Measurements from ENCODE around the gene UBR4.
"Not testable (repeated sequence)": the region's sequence is repeated elsewhere in the genome, so short reads cannot be mapped to it uniquely, and the experiment has no call there.

Gene UBR4

DNA sequence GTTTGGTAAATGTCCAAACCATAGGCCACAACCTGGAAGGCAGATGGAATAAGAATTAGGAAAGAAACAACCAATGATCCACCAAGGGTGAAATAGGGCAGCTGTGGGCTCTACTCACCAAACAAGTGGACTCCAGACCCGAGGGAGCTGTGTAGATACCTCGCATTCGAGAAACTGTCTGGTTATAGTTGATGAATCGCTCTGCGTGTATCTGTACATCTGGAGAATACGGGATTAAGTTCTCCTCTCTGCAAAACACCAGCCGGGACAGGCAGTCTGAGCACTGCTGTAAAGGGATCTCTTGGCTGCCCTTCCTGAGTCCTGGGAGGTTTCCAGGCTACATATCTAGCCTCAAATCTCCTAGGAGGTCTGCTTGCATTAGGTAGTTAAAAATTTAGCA lies 9.4 kb upstream of the UBR4 start:
- no peak for DNase-seq

DNA sequence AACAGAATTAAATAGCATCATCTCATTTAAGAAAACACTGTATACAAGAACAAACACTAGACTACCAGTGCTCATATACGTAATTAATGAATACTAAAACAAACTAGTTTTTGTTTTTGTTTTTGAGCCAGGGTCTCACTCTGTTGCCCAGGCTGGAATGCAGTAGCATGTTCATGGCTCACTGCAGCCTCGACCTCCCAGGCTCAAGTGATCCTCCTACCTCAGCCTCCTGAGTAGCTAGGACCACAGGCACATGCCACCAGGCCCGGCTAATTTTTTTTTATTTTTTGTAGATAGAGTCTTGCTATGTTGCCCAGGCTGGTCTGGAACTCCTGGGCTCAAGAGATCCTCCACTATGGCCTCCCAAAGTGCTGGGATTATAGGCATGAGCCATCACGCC lies 6.5 kb upstream of the UBR4 start:
- DNase-seq: not testable (repeated sequence)

DNA sequence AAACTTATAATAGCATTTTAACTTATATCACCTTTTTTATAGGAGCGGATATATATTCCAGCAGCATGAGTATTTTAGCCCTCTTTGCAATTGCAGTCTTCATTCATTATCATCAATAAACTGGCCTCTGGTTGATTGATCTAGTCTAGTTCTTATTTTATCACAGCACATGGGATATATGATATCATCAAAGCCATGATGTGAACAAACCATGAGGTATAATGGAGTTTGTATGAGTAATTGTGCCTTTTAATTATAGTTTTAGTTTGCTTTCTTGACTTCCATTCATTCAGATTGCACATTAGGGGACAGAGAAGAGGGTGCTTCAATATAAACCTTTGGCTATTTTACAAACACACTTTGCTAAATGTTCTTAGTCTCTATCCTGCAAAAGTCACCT lies 3.5 kb upstream of the UBR4 start:
- DNase-seq: no peak

GRCh38 chr1:19212167-19212566 lies 2.1 kb upstream of the UBR4 start:
- DNase-seq: no peak

DNA sequence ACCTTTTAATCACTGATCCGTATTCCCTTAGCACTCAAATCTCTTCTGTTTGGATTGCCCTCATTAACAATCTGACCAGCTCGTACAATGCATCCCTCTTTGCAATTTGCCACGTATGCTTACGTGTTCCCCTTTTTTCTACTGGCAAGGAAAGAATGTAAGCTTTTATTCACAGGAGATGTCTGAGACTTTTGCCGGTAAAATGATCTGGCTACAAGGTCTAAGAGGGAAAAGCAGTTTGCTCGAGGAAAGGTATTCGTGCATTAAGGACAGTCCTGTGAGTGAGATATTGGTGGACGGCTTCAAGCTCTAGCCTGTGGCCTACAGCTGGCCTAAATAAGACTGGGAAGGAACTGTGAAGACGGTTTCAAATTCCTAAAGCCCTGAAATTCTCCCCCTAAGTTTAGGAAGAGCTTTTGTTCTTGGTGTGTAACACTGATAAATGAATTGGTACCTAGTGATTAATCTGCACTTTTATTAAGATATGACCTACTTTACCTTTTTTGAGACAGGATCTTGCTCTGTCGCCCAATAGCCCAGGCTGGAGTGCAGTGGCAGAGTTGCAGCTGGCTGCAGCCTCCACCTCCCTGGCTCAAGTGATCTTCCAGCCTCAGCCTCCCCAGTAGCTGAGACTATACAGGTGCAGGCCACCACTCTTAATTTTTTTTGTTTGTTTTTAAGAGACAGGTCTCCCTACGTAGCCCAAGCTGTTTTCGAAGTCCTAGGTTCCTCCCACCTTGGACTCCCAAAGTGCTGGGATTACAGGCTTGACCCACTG lies 895 bp upstream of the UBR4 start:
- DNase-seq: peak; percentile 34

DNA sequence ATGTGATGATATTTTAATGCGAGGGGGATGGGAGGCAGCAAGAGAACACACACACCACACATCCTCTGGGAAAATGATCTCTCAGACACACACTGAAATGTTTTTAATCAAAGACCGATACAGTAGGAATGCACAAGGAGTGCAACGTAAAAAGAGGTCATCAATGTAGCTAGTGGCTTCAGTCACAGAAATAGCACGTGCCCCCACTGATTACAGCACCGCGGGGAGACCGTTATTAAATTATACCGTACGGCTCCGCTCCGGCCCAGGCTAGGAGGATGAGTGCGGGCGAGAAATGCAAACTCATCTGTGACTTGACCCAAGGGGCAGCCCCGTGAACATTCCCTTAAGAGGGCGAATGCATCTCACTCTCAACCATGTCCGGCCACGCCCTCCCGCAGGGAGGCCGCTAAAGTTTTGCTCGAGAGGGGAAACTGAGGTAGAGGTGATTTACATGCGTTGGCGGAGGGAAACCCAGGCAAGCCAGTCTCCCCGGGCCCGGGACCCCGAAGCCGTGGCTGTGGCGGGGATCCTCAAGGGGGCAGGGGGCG lies 552 bp downstream of the UBR4 start:
- DNase-seq: no peak

DNA sequence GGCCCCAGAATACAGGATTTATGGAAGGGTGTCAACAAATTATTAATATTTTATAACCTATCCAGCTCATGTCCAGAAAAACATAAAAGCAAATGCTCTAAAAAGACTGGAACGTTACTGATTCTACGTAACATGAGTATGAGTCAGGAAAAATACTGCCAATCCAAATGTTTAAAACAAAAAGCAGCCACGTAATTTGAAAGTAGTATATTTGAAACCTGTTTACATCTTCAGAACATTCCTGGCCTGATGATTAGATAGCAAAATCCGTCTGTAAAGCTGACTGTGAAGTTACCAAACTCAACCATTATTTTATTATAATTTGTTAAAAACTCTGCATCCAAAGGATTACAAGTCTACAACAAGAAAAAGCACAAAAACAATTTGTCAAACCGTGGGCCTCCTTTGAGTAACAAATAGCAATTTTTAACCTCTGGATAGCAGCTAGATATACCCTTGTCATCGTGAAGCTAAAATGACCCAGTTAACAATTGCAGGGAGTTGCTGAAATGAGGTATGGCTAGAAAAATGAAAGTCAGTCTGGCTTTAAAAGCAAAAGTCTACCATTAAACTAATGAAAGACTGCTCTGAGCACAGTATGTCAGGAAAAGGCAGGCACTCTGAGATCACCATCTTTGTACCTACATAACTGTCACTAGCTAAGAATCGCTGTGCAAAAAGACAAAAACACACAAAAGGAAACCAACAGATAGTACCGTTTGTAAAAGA lies 1.2 kb downstream of the UBR4 start:
- no peak for DNase-seq

GRCh38 chr1:19206947-19207346 lies 3.1 kb downstream of the UBR4 start:
- DNase-seq: no peak

GRCh38 chr1:19205845-19206244 lies 4.2 kb downstream of the UBR4 start:
- DNase-seq: no peak

GRCh38 chr1:19205403-19205802 lies 4.7 kb downstream of the UBR4 start:
- no peak for DNase-seq

- no peak for DNase-seq
These were observed 5.4 kb downstream of the UBR4 start for GRCh38 chr1:19204446-19205266.

DNA sequence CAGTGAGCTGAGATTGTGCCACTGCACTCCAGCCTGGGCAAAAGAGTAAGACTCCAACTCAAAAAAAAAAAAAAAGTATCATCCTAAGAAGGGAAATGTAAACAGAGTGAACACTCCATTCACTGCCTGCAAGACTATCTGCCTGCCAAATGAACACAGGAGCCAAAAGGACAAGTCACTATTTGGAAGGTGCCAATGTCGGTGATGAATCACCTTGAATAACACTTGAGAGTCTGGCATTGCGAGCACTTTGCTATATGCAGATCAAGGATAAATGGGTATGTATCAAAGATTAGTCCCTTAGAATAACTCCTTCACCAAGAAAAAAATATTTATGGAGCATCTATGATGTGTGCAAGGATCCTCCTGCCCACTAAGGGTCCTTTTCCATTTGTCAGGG lies 6.6 kb downstream of the UBR4 start:
- no peak for DNase-seq

DNA sequence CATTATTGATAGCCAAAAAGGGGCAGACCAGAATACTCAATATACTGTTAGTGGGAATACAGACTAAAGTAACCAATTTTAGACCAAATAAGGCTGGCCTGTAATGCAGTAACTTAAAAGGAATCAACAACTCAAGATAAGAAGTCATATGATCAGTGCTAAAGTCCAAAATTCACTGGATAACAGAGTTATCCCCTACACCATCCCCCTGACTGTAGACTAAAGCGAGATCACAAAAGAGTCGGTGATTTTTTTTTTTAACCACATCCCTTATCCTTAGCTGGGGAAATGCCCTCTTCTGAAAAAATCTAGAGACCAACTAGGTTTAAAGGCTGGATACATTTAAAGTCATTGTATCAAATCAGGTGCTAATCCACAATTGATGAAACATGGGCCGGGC lies 7.7 kb downstream of the UBR4 start:
- no peak for DNase-seq

GRCh38 chr1:19199969-19200604 lies 10.0 kb downstream of the UBR4 start:
- no peak for DNase-seq

GRCh38 chr1:19199329-19199968 lies 10.6 kb downstream of the UBR4 start:
- DNase-seq: no peak

- DNase-seq: no peak
These were observed 11.2 kb downstream of the UBR4 start for GRCh38 chr1:19198820-19199219.

DNA sequence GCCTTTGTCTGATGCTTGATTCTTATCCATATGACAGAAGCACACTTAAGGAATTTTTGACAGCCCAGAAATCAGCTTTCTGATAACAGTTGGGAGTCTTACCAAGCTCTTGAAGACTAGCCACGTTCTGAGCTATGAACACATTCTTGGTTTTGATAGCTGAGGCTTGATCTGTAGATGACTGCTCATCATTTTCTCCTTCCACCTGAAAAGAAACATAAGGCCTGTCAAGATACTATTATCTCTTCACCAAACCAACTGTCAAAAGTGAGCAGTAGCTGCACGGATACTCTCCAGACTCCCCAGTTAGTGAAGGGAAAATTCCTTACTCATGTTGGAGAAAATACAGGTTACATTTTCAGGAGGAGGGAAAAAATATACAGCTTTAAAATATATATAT lies 12.2 kb downstream of the UBR4 start:
- DNase-seq: no peak

GRCh38 chr1:19196331-19196730 lies 13.7 kb downstream of the UBR4 start:
- no peak for DNase-seq

DNA sequence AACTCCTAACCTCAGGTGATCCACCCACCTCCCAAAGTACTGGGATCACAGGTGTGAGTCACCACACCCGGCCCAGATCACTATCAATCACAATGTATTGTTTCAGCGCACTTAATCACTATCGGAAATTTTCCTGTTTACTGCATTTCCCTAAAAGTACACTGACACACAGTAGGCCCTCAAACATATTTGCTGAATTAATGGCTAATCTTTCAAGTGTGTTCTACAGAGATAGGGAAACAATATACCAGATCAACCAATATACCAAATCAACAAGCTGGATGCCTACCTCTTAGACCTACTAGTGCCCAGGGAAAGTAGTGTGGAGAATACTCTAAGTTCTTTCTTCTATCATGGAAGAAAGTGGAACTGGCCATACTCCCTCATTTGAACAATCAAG lies 17.1 kb downstream of the UBR4 start:
- DNase-seq: no peak

- DNase-seq: no peak
These were observed 18.3 kb downstream of the UBR4 start for GRCh38 chr1:19191811-19192210.

GRCh38 chr1:19190468-19190867 lies 19.6 kb downstream of the UBR4 start:
- no peak for DNase-seq

- DNase-seq: no peak
These were observed 20.8 kb downstream of the UBR4 start for GRCh38 chr1:19189270-19189669.
